SK-N-MC (cell line): Measurements from ENCODE around the gene MORC4.

Source experiments
- DNase-seq: peaks from one replicate; pipeline ENCODE4 v3.0.0-alpha.2; 2011; ENCODE audit warnings: low read depth, low spot score
- H3K27ac ChIP-seq: fragments of 200-600 bp; sonication (generic); 2 replicates; pipeline ENCODE4 v1.5.1; 2016; ENCODE audit warnings: mixed run types
- H3K36me3 ChIP-seq: fragments of 200-600 bp; sonication (generic); 2 replicates; pipeline ENCODE4 v1.6.1; 2017; ENCODE audit warnings: antibody characterized with exemption, low read length, mixed read lengths; ENCODE audit not compliant: insufficient read depth
- H3K4me3 ChIP-seq: fragments of 200-600 bp; sonication (generic); 2 replicates; pipeline ENCODE4 v1.5.1; 2016
- H3K9ac ChIP-seq: fragments of 200-600 bp; sonication (generic); 2 replicates; pipeline ENCODE4 v1.8.0; 2017; ENCODE audit warnings: mixed run types, mixed read lengths; ENCODE audit not compliant: insufficient read length
- H3K9me3 ChIP-seq: fragments of 200-600 bp; sonication (generic); 2 replicates; pipeline ENCODE4 v1.6.1; 2017; ENCODE audit warnings: low read depth, mild to moderate bottlenecking, antibody characterized with exemption, low read length, moderate library complexity, mixed read lengths
- EZH2 ChIP-seq: fragments of 200-600 bp; sonication (generic); IDR thresholded peaks from one replicate; pipeline ENCODE4 v1.6.1; 2017; ENCODE audit warnings: antibody characterized with exemption
- FOXP2 ChIP-seq: optimal IDR thresholded peaks from 2 replicates; pipeline ENCODE3; 2011; ENCODE audit warnings: mild to moderate bottlenecking, moderate library complexity; ENCODE audit not compliant: insufficient read depth; ENCODE audit errors: extremely low read length, control extremely low read depth
- POLR2AphosphoS5 ChIP-seq: IDR thresholded peaks from 2 replicates; pipeline ENCODE4 v1.6.1; 2012; ENCODE audit warnings: mild to moderate bottlenecking, low read depth, low read length, borderline replicate concordance

The MORC4 gene

DNA sequence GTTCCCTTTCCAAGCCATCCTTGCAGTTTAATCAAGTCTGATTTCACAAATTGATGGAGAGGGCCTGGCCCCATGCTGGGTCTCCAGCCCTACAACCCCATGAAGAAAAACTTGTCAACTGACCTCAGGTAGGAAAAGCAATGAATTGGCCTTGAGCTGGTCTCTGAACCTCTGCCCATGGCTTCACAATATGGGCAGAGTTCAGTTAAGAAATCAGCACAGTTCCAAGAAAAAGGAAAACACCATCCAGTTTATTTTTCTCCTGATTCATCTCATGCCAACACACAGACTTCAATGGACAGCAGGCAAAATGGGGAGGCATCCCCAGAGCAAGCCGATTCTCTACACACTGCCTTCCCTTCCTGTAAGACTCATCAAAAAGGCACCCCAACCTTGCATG, 100.2 kb downstream of the MORC4 start:
- H3K9ac ChIP-seq = no peak overlapping the region
- no peak overlapping the region for H3K27ac ChIP-seq
- TF ChIP-seq FOXP2 (no peak), POLR2AphosphoS5 (no peak), EZH2 (no peak)
- DNase-seq = no peak
- no peak overlapping the region for H3K4me3 ChIP-seq
- no peaks in the 10 kb centered on the region for H3K9me3 ChIP-seq
- H3K36me3 ChIP-seq = no peaks in the 10 kb centered on the region

DNA sequence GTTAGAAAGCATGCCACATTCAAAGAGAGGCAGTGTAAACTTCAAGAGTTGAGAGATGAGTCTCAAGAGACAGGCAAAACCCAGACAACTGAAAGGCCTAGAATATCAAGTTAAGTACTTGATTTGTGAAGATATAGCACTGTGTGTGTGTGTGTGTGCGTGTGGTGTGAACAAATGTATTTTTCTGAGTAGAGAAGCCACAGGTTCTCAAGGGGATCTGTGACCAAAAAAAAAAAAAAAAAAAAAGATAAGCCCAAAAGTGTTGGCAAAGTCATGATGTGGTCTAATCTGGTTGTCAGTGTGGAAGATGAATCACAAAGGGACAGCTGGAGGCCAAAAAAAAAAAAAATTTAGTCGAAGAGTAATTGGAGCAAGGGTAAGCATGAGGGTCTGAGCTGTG, 100.7 kb downstream of the MORC4 start:
- H3K9me3 ChIP-seq = no peaks in the 10 kb centered on the region
- H3K4me3 ChIP-seq = no peak overlapping the region
- no peak overlapping the region for H3K9ac ChIP-seq
- TF ChIP-seq EZH2 = no peak
- TF ChIP-seq FOXP2 = no peak
- TF ChIP-seq POLR2AphosphoS5 = no peak
- no peaks in the 10 kb centered on the region for H3K36me3 ChIP-seq
- no peak for DNase-seq
- H3K27ac ChIP-seq = no peak overlapping the region

DNA sequence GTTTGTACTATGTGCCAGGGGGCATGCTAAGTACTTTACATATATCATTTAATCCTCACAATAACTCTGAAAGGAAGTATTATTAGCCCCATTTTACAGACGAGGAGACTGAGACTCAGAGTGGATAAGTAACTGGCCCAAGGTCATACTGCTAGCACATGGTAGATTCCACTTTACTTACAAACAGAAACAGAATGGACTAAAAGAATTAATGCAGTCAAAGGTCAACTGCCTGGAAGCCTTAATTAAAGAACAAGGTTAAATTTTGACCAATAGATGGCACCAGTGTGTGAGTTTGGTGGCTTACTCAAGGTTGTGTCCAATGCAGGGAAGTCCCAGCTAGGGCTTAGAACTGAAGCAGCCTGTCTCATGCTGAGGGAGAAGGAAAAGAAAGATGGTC, 101.5 kb downstream of the MORC4 start:
- no peak for DNase-seq
- H3K36me3 ChIP-seq = no peaks in the 10 kb centered on the region
- no peaks in the 10 kb centered on the region for H3K9me3 ChIP-seq
- no peak overlapping the region for H3K4me3 ChIP-seq
- H3K9ac ChIP-seq = no peak overlapping the region
- H3K27ac ChIP-seq = no peak overlapping the region
- TF ChIP-seq EZH2 (no peak), POLR2AphosphoS5 (no peak), FOXP2 (no peak)

DNA sequence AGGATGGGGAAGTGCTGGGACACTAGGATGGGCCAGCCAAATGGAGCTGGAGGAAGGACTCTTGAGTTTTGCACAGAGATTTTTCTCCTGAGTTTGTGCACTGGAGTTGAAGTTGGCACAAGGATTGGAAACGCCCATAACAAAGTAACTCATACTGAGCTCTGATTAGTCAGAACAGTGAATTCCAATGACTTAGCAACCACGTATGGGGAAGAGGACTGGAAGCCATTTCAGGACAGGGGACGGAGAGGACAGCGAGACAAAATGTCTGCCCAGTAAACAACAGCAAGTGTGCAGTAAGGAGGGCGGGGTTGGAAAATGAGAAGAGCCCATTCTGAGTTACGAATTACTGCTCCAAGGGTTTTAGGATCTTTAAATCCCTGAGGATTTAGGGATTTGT, 102.8 kb downstream of the MORC4 start:
- Histone ChIP-seq H3K27ac (no peak overlapping the region), H3K9me3 (no peaks in the 10 kb centered on the region)

DNA sequence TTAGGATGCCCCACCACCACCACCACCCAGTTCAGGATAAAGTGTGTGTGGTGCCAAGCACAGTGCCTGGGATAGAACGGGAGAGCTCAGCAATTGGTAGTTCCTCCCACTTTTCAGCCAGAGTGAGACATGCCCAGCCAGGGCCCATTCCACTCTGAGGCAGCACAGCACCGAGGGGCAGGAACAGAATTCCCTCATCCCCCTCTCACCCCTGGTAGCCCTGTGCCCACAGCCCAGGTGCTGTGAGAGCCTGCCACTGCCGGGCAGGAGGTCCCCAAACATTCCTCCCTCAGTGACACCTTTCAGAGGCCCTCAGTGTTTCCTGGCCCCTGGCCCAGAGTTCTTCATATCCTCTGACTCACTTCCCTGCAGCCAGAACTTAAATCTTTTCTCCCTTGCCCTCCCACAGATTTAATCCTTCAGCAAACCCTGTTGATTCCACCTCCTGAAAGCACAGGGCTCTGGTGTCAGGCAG, 105.0 kb downstream of the MORC4 start:
- Histone ChIP-seq H3K9me3 (no peaks in the 10 kb centered on the region), H3K9ac (no peak overlapping the region), H3K27ac (no peak overlapping the region), H3K4me3 (no peak overlapping the region), H3K36me3 (no peaks in the 10 kb centered on the region)
- TF ChIP-seq EZH2 (no peak), POLR2AphosphoS5 (no peak), FOXP2 (no peak)
- DNase-seq = no peak

More for the DNA sequence above, 102.8 kb downstream of the MORC4 start:
- TF ChIP-seq FOXP2 (no peak), POLR2AphosphoS5 (no peak), EZH2 (no peak)
- no peak overlapping the region for H3K9ac ChIP-seq
- H3K4me3 ChIP-seq = no peak overlapping the region
- no peaks in the 10 kb centered on the region for H3K36me3 ChIP-seq
- no peak for DNase-seq

DNA sequence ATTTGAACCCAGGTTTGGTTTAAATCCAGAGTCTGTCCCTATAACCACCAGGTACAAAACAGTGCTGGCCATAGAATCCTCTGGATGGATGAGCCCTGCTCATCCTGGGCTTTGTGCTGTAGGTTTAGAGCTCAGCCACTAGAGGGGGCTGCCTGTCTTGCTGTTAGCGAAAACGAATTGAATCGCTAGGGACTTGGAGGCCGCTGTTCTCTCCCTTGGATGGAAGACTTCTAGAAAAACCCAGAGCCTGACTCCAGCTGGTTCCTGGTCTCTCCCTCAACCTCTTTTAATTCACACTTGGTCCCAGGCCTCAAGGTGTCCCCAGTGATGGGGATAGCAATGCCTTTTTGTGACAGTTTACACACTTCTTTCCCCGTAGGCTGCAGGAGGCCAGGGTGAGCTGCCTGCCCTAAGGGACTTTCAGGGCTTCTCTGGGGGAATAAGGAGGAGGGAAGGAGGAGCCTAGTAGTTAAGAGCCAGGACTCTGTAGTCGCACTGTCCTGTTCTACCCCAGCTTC, 105.6 kb downstream of the MORC4 start:
- no peaks in the 10 kb centered on the region for H3K36me3 ChIP-seq
- TF ChIP-seq FOXP2 = no peak
- TF ChIP-seq EZH2 = no peak
- no peak overlapping the region for H3K27ac ChIP-seq
- no peak overlapping the region for H3K9ac ChIP-seq
- no peak overlapping the region for H3K4me3 ChIP-seq
- H3K9me3 ChIP-seq = no peaks in the 10 kb centered on the region
- no peak for DNase-seq

DNA sequence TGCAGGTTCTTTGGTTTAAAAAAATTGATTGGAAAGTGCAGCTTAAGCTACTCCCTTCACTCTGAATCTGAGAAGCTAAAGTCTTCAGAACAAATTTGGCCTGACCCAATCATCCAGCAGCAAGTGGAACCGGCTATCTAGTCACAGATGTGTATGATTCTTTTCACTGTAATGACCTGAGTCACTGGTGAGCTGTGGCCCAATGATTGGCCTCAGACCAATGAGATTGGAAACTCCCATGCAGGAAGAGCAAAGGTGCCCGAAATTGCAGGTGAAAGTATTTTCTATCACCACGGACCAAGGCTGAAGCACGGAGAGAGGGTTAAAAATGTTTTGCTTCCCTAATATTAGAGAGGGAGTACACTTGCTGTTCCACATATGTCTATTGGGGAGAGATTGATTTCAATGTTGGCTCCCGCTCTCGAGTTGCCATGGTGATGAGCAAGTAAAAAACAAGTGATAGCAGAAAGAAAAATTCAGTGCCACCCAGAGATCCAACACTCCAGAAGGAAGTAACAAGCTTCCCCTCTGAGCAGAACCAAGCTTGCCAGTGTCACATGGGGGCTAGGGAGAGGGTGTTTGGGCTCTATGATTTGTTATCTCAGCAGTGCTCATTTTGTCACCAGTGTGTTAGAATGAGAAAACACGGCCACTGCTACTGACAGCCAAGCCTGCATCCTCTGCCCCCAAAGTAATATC, 108.1 kb downstream of the MORC4 start:
- DNase-seq = no peak
- H3K36me3 ChIP-seq = no peaks in the 10 kb centered on the region
- H3K9ac ChIP-seq = no peak overlapping the region
- H3K4me3 ChIP-seq = no peak overlapping the region
- TF ChIP-seq EZH2 (no peak), POLR2AphosphoS5 (no peak), FOXP2 (no peak)
- H3K27ac ChIP-seq = no peak overlapping the region
- no peaks in the 10 kb centered on the region for H3K9me3 ChIP-seq
